LNCAP (cell line): Measurements from ENCODE around the gene TMEM41B.

Experiments
- CTCF ChIP-seq: fragments of 450-650 bp; IDR thresholded peaks from 2 replicates; pipeline ENCODE4 v1.5.1; 2017; ENCODE audit warnings: mild to moderate bottlenecking

TMEM41B gene

DNA sequence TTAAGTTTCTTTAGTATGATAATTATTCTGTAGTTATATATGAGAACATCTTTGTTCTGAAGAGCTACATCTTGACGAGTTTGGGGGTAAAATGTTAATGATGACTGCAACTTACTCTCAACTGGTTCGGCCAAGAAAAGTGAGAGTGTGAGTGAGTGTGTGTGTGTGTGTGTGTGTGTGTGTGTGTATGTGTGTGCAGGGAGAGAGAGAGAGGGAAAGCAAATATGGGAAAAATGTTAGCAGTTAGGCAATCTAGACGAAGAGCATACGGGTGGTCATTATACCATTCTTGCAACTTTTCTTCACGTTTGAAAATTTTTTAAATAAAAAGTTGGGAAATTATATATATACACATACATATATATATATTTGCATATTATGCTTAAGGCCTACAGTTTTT, 18.3 kb upstream of the TMEM41B start:
- TF ChIP-seq CTCF = no peak

DNA sequence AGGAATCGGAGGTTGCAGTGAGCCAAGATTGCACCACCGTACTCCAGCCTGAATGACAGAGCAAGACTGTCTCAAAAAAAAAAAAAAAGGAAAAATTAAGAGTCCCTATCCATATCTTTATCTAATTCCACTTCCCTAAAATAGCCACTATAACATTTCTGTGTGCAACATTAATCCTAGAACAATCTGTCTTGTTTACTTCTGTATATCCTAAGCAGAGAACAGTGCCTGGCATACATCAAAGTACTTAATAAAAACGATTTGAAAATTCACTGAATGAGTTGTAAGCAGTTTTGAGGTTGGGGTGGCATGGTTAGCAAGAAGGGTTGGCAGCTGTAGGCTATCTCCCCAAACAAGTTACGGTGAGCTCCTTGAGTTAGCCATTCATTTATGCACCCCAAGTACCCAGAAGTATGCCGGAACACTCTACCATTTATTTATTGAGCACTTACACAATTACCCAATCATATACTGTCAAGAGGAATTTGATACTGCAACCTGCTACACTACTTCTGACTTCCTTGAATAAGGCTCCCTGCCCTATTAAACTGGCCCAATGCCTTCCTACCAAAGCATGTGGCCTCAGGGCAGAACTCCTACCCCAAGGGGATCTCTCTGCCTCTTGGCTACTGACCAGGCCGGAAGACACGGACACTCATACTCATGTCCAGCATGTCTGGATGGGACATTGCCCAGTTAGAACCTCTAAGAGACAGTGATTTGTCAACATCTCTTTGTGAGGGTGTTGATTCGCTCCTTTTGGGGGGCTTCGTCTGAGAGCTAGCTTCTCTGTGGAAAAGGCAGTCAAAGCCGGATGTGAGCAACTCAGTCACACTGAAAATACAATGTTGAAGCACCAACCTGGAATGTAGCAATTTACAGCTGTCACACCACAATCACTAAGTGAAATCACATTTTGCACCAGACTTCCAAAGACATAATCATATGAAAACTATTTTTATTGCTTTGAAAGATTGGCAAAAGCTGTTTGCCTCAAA, 16.3 kb upstream of the TMEM41B start:
- TF ChIP-seq CTCF = no peak

GRCh38 chr11:9320047-9320446, 5.7 kb upstream of the TMEM41B start:
- TF ChIP-seq CTCF = no peak

DNA sequence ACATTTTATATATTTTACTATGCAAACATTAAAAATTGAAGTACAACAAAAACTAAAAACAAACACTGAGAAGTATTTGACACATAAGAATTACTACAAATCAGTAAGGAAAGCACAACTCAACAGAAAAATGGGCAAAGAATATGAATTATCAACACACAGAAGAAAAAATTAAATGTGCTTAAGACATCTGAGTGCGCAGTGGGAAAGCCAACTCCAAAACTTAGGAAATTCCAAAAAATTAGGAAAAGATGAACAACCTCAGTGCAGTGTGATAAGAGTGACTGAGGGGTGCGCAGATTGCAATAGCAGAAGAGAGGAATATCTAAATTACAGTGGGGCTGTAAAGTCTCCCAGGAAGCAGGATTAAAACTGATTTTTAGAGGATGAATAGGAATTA, 1.9 kb upstream of the TMEM41B start:
- TF ChIP-seq CTCF = no peak

DNA sequence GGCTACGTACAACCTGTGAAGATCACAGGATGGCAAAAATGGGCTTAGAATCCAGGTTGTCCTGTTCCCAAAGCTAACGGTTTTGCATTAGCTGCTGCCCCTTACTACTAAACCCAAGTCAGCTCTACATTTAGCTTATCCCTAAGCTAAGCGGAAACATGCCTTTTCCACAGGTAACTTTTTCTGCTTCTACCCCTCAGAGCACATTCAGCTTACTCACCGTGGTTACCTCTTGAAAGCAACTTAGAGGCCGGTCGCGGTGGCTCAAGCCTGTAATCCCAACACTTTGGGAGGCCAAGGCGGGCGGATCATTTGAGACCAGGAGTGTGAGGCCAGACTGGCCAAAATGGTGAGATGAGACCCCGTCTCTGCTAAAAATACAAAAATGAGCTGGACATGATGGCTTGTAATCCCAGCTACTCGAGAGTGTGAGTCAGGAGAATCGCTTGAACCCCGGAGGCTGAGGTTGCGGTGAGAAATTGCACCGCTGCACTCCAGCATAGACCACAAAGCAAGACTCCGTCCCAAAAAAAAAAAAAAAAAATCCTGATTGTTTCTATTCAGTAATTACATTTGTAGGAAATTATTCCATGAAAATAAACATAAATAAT, 790 bp upstream of the TMEM41B start:
- no peak for TF ChIP-seq CTCF

DNA sequence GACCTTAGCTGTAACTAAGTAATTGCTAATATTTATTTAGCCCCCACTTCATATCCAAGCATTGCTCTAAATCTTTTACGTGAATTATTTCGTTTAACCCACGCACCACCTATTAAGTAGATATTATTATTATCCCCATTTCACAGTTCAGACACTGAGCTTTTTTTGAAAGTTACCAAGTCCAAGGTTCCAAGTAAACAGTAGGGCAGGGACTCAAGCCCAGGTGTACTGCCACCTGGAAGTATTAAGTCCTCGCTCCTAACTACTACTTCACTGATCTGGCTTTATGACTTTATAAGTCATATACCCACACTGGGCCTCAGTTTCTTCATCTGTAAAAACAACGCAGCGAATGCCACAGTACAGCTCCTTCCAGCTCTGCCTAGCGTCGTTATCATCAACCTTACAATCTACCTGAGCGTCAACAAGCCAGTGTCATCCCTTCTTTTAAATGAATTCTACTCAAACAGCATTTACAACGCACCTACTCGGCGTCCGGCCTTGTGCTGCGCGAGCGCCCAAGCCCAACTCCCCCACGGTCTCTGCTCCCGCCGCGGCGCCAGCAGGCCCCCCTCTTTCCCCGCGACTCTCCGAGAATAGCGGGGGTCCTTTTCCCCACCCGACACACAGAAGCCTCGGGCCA, 624 bp downstream of the TMEM41B start:
- TF ChIP-seq CTCF = no peak

DNA sequence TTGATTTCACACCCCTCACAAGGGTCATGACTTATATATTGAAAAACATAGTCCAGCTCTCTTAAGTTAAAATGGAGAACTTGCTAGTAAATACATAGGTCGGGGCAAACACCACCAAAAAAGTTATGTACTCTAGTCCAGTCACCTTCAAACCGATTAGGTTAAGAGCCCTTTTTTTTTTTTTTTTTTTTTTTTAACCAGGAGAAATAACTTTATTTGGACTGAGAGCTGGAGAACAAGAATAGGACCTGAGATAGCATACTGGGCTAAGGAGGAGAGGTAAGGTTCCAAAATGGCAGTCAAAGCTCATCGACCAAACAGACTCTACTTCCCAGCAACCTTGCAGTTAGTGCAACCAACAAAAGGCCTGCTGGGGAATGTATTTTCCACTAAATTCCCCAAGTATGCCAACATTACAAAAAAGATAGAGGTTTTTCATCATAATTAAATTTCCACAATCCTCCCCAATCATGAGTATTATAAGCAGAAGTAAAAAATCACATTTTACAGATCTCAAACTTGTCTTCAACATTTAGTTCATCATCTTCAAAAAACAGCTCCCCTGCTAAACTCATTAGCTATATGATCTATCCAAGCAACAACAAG, 3.8 kb downstream of the TMEM41B start:
- no peak for TF ChIP-seq CTCF
